DND-41 (cell line): Measurements from ENCODE around the gene LCN6.

Experiments
- ATAC-seq: fragments of 200-7000 bp; cut with Tn5 transposase; 3 replicates; pipeline ENCODE4 v1.9.1; 2021; ENCODE audit warnings: low read depth; ENCODE audit not compliant: insufficient read depth
- DNase-seq: peaks from one replicate; pipeline ENCODE4 v3.0.0-alpha.2; 2020
- H2AFZ ChIP-seq: 2 replicates; pipeline ENCODE4 v1.6.0; 2012; ENCODE audit warnings: low read depth, low read length
- H3K27ac ChIP-seq: 2 replicates; pipeline ENCODE4 v1.5.1; 2012; ENCODE audit warnings: low read length, inconsistent platforms
- H3K27me3 ChIP-seq: fragments of 200-600 bp; sonication (generic); 2 replicates; pipeline ENCODE4 v1.6.0; 2012; ENCODE audit warnings: low read length, mild to moderate bottlenecking, inconsistent platforms; ENCODE audit not compliant: insufficient read depth, poor library complexity
- H3K36me3 ChIP-seq: 2 replicates; pipeline ENCODE4 v1.5.1; 2012; ENCODE audit warnings: low read length, inconsistent platforms; ENCODE audit not compliant: insufficient read depth
- H3K4me1 ChIP-seq: 2 replicates; pipeline ENCODE4 v1.5.1; 2012; ENCODE audit warnings: mild to moderate bottlenecking, low read length; ENCODE audit not compliant: insufficient read depth
- H3K4me2 ChIP-seq: 2 replicates; pipeline ENCODE4 v1.6.0; 2012; ENCODE audit warnings: mild to moderate bottlenecking, moderate library complexity, low read length, inconsistent platforms; ENCODE audit not compliant: insufficient read depth
- H3K4me3 ChIP-seq, 2 experiments: fragments of 200-600 bp in 1 of 2; shearing (Covaris generic) in 1 of 2; 2 replicates each; pipeline ENCODE4 v1.5.1; 2012 to 2016; ENCODE audit warnings: inconsistent platforms in 2 of 2, low read length in 2 of 2, mild to moderate bottlenecking in 2 of 2, low read depth in 1 of 2, moderate library complexity in 1 of 2
- H3K79me2 ChIP-seq: 2 replicates; pipeline ENCODE4 v1.6.0; 2012; ENCODE audit warnings: low read length, inconsistent platforms; ENCODE audit not compliant: insufficient read depth
- H3K9ac ChIP-seq: 2 replicates; pipeline ENCODE4 v1.6.0; 2012; ENCODE audit warnings: low read depth, mild to moderate bottlenecking, inconsistent platforms, low read length, moderate library complexity
- H3K9me3 ChIP-seq: 2 replicates; pipeline ENCODE4 v1.5.1; 2012; ENCODE audit warnings: low read length, moderate library complexity, mild to moderate bottlenecking, inconsistent platforms; ENCODE audit not compliant: insufficient read depth, severe bottlenecking
- H4K20me1 ChIP-seq: 2 replicates; pipeline ENCODE4 v1.6.0; 2012; ENCODE audit warnings: low read length; ENCODE audit not compliant: insufficient read depth
- EZH2 ChIP-seq: IDR thresholded peaks from 3 replicates; pipeline ENCODE4 v1.6.1; 2012; ENCODE audit warnings: borderline replicate concordance, low read depth, mild to moderate bottlenecking, moderate library complexity, low read length, inconsistent platforms; ENCODE audit not compliant: severe bottlenecking
- TF ChIP-seq, protein P1 (sequence below): IDR thresholded peaks from 2 replicates; pipeline ENCODE4 v1.5.1; 2012; ENCODE audit warnings: borderline replicate concordance, low read length, moderate library complexity, mild to moderate bottlenecking; ENCODE audit not compliant: poor library complexity, severe bottlenecking; ENCODE audit errors: extremely low read depth

LCN6 gene

DNA sequence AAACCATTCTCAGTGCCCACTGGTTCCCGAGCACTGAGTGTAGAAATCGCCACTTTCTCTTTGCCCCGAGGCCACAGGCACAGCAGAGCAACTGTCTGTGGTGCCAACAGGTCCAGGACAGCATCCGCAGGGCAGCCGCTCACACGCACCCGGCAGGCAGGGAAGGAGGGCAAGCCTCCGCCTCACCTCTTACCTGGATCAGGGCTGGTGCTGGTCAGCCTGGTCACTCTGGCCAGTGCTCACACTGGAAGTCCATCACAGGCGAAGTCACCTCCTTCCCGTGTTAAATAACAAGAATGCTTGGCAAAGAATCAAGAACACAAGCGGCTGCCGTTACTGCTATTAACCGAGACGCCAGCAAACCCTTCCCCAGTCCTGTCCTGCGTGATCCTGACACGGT lies 22.2 kb downstream of the LCN6 start:
- Histone ChIP-seq H3K9ac (peak overlapping the region; percentile 56; the same call in 1 of the 2 replicates), H3K36me3 (peaks cover 46% of the 10 kb centered on the region), H3K27ac (no peak overlapping the region), H2AFZ (no peak overlapping the region), H3K4me2 (peak overlapping the region; percentile 68), H3K4me3 (peak overlapping the region in 1 of 2 experiments; percentile 63; a peak in 2 of 4 replicates), H3K4me1 (peaks cover 33% of the 10 kb centered on the region), H3K27me3 (no peaks in the 10 kb centered on the region), H3K9me3 (no peaks in the 10 kb centered on the region), H3K79me2 (peaks cover 25% of the 10 kb centered on the region), H4K20me1 (peaks cover 46% of the 10 kb centered on the region)
- TF ChIP-seq, protein P1, sequence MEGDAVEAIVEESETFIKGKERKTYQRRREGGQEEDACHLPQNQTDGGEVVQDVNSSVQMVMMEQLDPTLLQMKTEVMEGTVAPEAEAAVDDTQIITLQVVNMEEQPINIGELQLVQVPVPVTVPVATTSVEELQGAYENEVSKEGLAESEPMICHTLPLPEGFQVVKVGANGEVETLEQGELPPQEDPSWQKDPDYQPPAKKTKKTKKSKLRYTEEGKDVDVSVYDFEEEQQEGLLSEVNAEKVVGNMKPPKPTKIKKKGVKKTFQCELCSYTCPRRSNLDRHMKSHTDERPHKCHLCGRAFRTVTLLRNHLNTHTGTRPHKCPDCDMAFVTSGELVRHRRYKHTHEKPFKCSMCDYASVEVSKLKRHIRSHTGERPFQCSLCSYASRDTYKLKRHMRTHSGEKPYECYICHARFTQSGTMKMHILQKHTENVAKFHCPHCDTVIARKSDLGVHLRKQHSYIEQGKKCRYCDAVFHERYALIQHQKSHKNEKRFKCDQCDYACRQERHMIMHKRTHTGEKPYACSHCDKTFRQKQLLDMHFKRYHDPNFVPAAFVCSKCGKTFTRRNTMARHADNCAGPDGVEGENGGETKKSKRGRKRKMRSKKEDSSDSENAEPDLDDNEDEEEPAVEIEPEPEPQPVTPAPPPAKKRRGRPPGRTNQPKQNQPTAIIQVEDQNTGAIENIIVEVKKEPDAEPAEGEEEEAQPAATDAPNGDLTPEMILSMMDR, result no peak
- no peak for TF ChIP-seq EZH2
- ATAC-seq (no peak), DNase-seq (no peak)

DNA sequence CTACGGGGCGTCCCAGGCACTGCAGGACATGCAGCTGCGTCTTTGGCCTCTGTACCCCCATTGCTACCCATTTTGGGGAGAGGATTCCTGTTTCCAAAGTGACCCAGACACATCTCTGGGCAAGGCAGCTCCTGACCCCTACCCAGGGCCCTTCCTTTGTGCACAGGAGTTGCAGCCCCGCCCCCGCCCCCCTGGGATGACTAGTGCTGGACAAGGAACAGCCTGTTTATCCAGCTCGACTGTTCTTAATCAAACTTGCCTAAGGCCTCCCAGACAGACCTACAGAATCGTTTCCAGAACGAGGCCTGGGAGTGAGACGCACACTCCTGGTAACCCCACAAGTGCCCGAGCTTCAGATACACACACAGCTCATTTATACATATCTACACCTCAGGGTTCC lies 22.7 kb downstream of the LCN6 start:
- peaks cover 25% of the 10 kb centered on the region for H3K79me2 ChIP-seq
- no peak overlapping the region; a peak in 1 of 4 replicates for H3K4me3 ChIP-seq
- H3K36me3 ChIP-seq, result peaks cover 46% of the 10 kb centered on the region
- H3K27me3 ChIP-seq, result no peaks in the 10 kb centered on the region
- H3K9ac ChIP-seq, result 0 out of 2 replicates have a peak overlapping the region, but pooled peaks have one; percentile 13
- no peak overlapping the region for H3K27ac ChIP-seq
- DNase-seq, result no peak
- H4K20me1 ChIP-seq, result peaks cover 46% of the 10 kb centered on the region
- ATAC-seq, result no peak
- peak overlapping the region; percentile 68; the same call in 1 of the 2 replicates for H3K4me2 ChIP-seq
- H3K4me1 ChIP-seq, result peaks cover 33% of the 10 kb centered on the region
- TF ChIP-seq EZH2, result no peak
- TF ChIP-seq, protein P1, result no peak
- no peak overlapping the region for H2AFZ ChIP-seq
- H3K9me3 ChIP-seq, result no peaks in the 10 kb centered on the region

DNA sequence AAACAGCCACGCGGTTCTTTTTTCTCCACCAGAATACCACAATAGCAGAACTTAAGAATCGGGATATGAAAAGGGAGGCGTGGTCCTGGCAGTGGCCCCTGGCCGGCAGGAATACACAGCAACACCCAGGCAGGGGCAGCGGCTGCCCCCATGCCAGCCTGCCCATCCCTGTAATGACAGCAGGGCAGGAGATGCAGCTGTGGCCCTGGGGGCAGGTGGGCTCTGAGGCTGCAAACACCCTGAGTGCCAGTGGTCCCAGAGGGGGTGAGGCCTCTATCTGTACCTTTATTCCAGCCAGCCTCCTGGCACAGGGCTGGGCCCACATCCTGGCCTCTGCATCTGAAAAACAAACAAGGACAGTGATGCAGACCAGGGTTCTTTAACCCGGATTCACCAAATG lies 23.6 kb downstream of the LCN6 start:
- Histone ChIP-seq H3K27me3 (no peaks in the 10 kb centered on the region), H2AFZ (no peak overlapping the region), H3K36me3 (peaks cover 46% of the 10 kb centered on the region), H4K20me1 (peaks cover 46% of the 10 kb centered on the region), H3K4me1 (peaks cover 33% of the 10 kb centered on the region), H3K79me2 (peaks cover 25% of the 10 kb centered on the region), H3K9ac (no peak overlapping the region), H3K27ac (no peak overlapping the region), H3K9me3 (no peaks in the 10 kb centered on the region), H3K4me2 (no peak overlapping the region), H3K4me3 (no peak overlapping the region)
- no peak for DNase-seq
- ATAC-seq, result no peak
- TF ChIP-seq, protein P1, result no peak
- no peak for TF ChIP-seq EZH2

DNA sequence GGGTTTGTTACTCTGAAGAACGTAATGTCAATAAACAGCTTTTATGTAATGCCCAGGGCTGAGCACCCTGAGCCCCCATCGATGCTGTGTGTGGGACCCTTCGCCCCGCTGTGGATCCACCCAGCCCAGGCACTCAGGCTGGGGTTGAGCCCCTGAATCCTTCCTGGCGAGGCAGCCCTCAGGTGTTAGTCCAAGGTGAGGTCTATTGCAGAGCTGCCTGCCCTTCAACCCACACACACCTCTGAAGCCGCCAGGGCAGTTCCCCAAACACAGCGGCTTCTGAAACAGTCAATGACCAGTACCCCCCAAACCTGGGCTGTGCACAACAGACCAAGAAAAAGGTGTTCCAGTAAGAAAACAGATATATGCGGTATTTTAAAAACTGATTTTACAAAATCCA lies 24.3 kb downstream of the LCN6 start:
- TF ChIP-seq, protein P1, result no peak
- Histone ChIP-seq H3K4me3 (no peak overlapping the region), H2AFZ (no peak overlapping the region), H3K9me3 (no peaks in the 10 kb centered on the region), H3K79me2 (peaks cover 25% of the 10 kb centered on the region), H4K20me1 (peaks cover 46% of the 10 kb centered on the region), H3K36me3 (peaks cover 46% of the 10 kb centered on the region), H3K9ac (no peak overlapping the region), H3K27ac (no peak overlapping the region), H3K4me1 (peaks cover 30% of the 10 kb centered on the region), H3K4me2 (no peak overlapping the region), H3K27me3 (no peaks in the 10 kb centered on the region)
- DNase-seq, result no peak
- no peak for ATAC-seq
